Measurements from ENCODE around the gene PGBD1. TPM values are rescaled to one million over a fixed set of nuclear protein-coding genes. Genes with fewer than 3 reads are reported as not detected.

Gene PGBD1
- total and polyA plus RNA-seq, 2 donors from 2014 or later, result 3.0 to 3.1 TPM

DNA sequence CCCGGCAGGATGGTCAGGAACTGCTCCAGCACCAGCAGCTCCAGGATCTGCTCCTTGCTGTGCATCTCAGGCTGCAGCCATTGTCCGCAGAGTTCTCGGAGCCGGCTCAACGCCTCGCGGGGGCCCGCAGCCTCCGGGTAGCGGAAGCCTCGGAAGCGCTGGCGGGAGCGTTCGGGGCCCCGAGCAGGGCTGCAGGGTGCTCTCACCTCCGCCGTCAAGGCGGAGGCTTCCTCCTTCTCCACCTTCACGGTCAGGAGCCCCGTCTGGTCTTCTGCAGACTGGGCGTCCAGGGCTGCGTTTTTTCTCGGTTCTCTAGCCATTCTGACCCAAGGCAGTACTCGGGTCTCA, 29.7 kb upstream of the PGBD1 start:
- intact Hi-C loops (cut with DNase I), result no loop called here
- H3K27ac ChIP-seq (ENCODE audit: low read depth in 2 of 2, low read length in 2 of 2), result no peak overlapping the region
- peak overlapping the region; percentile 72 to 91 (median 89) for H3K9ac ChIP-seq (ENCODE audit: low read length in 3 of 3)
- peaks cover 0 to 12% (median 9%) of the 10 kb centered on the region in 3 donors for H3K4me1 ChIP-seq (ENCODE audit: control insufficient read depth in 2 of 3, insufficient read depth in 2 of 3, low read depth in 1 of 3, low read length in 3 of 3)
- DNase-seq, result peak in 2 of 5 donors; percentile 47 to 64
- peaks cover 0 to 5% (median 2%) of the 10 kb centered on the region in 3 donors for H3K36me3 ChIP-seq (ENCODE audit: control insufficient read depth in 2 of 3, insufficient read depth in 3 of 3, low read length in 3 of 3)
- H3K4me3 ChIP-seq (ENCODE audit: low read length in 3 of 3), result peak overlapping the region; percentile 93 to 99 (median 99)
- no peaks in the 10 kb centered on the region for H3K9me3 ChIP-seq (ENCODE audit: control insufficient read depth in 2 of 3, insufficient read depth in 1 of 3, low read length in 3 of 3)
- FAIRE-seq, result no peak
- no peaks in the 10 kb centered on the region for H3K27me3 ChIP-seq (ENCODE audit: control insufficient read depth, insufficient read depth, low read length)
- TF ChIP-seq, protein P1, sequence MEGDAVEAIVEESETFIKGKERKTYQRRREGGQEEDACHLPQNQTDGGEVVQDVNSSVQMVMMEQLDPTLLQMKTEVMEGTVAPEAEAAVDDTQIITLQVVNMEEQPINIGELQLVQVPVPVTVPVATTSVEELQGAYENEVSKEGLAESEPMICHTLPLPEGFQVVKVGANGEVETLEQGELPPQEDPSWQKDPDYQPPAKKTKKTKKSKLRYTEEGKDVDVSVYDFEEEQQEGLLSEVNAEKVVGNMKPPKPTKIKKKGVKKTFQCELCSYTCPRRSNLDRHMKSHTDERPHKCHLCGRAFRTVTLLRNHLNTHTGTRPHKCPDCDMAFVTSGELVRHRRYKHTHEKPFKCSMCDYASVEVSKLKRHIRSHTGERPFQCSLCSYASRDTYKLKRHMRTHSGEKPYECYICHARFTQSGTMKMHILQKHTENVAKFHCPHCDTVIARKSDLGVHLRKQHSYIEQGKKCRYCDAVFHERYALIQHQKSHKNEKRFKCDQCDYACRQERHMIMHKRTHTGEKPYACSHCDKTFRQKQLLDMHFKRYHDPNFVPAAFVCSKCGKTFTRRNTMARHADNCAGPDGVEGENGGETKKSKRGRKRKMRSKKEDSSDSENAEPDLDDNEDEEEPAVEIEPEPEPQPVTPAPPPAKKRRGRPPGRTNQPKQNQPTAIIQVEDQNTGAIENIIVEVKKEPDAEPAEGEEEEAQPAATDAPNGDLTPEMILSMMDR (IDR thresholded peaks at IDR 0.05; ENCODE audit: borderline replicate concordance, extremely low read depth, insufficient read depth), result no peak

- H3K9me3 ChIP-seq (ENCODE audit: control insufficient read depth in 2 of 3, insufficient read depth in 1 of 3, low read length in 3 of 3), result no peaks in the 10 kb centered on the region
- intact Hi-C loops (cut with DNase I), result no loop called here
- peaks cover 0 to 12% (median 9%) of the 10 kb centered on the region in 3 donors for H3K4me1 ChIP-seq (ENCODE audit: control insufficient read depth in 2 of 3, insufficient read depth in 2 of 3, low read depth in 1 of 3, low read length in 3 of 3)
- H3K4me3 ChIP-seq (ENCODE audit: low read length in 3 of 3), result peak within 1 kb of the TSS; percentile 93 to 99 (median 99)
- TF ChIP-seq, protein P1 (IDR thresholded peaks at IDR 0.05; ENCODE audit: borderline replicate concordance, extremely low read depth, insufficient read depth), result no peak
- peak within 1 kb of the TSS; percentile 72 to 91 (median 89) for H3K9ac ChIP-seq (ENCODE audit: low read length in 3 of 3)
- DNase-seq (peak in 4 of 5 donors; percentile 78 to 95 (median 92)), FAIRE-seq (no peak)
- H3K27me3 ChIP-seq (ENCODE audit: control insufficient read depth, insufficient read depth, low read length), result no peaks in the 10 kb centered on the region
- no peak within 1 kb of the TSS for H3K27ac ChIP-seq (ENCODE audit: low read depth in 2 of 2, low read length in 2 of 2)
- H3K36me3 ChIP-seq (ENCODE audit: control insufficient read depth in 2 of 3, insufficient read depth in 3 of 3, low read length in 3 of 3), result peaks cover 0 to 5% (median 0%) of the 10 kb centered on the region in 3 donors
Observed at GRCh38 chr6:28252009-28252975, 29.1 kb upstream of the PGBD1 start, which contains the start of gene ZKSCAN4. TSS of gene ZKSCAN4 (minus strand) at chr6:28252269. CDS start at chr6:28251980, 289 bp downstream.

GRCh38 chr6:28254121-28254519, 27.3 kb upstream of the PGBD1 start:
- intact Hi-C loops (cut with DNase I), result no loop called here
- H3K4me1 ChIP-seq (ENCODE audit: control insufficient read depth in 2 of 3, insufficient read depth in 2 of 3, low read depth in 1 of 3, low read length in 3 of 3), result peaks cover 0 to 12% (median 9%) of the 10 kb centered on the region in 3 donors
- no peaks in the 10 kb centered on the region for H3K36me3 ChIP-seq (ENCODE audit: control insufficient read depth in 2 of 3, insufficient read depth in 3 of 3, low read length in 3 of 3)
- no peak overlapping the region for H3K4me3 ChIP-seq (ENCODE audit: low read length in 3 of 3)
- H3K9me3 ChIP-seq (ENCODE audit: control insufficient read depth in 2 of 3, insufficient read depth in 1 of 3, low read length in 3 of 3), result no peaks in the 10 kb centered on the region
- H3K9ac ChIP-seq (ENCODE audit: low read length in 3 of 3), result no peak overlapping the region
- no peak overlapping the region for H3K27ac ChIP-seq (ENCODE audit: low read depth in 2 of 2, low read length in 2 of 2)
- no peaks in the 10 kb centered on the region for H3K27me3 ChIP-seq (ENCODE audit: control insufficient read depth, insufficient read depth, low read length)
- no peak for DNase-seq
- TF ChIP-seq, protein P1 (IDR thresholded peaks at IDR 0.05; ENCODE audit: borderline replicate concordance, extremely low read depth, insufficient read depth), result no peak
- FAIRE-seq, result no peak

Measured in kidney (tissue), 14 donors.